HepG2 (cell line): Measurements from ENCODE around the gene TBXA2R. TPM values are rescaled to one million over a fixed set of nuclear protein-coding genes. Genes with fewer than 3 reads are reported as not detected.

Source experiments
- CHD2 ChIP-seq: IDR thresholded peaks from 2 replicates; pipeline ENCODE4 v1.6.1; 2011; ENCODE audit warnings: low read depth, low read length, improper control_type of control experiment
- DNMT1 ChIP-seq: sonication (generic); formaldehyde crosslinking; IDR thresholded peaks from 2 replicates; pipeline ENCODE4 v1.5.1; 2020; ENCODE audit warnings: mild to moderate bottlenecking, missing genetic modification reagents
- KLF13 ChIP-seq: sonication (generic); formaldehyde crosslinking; IDR thresholded peaks from 2 replicates; pipeline ENCODE4 v1.4.0; 2020; ENCODE audit warnings: mild to moderate bottlenecking, missing genetic modification reagents
- RBAK ChIP-seq: sonication (generic); formaldehyde crosslinking; IDR thresholded peaks from 2 replicates; pipeline ENCODE4 v1.5.1; 2020; ENCODE audit warnings: mild to moderate bottlenecking, missing genetic modification reagents
- RFXANK ChIP-seq: IDR thresholded peaks from 2 replicates; pipeline ENCODE4 v1.6.1; 2016
- SALL2 ChIP-seq: sonication (generic); formaldehyde crosslinking; IDR thresholded peaks from 2 replicates; pipeline ENCODE4 v1.8.1; 2023; ENCODE audit warnings: mild to moderate bottlenecking, missing genetic modification reagents, inconsistent platforms
- SMAD9 ChIP-seq: sonication (generic); formaldehyde crosslinking; IDR thresholded peaks from 2 replicates; pipeline ENCODE4 v1.5.1; 2020; ENCODE audit warnings: mild to moderate bottlenecking, missing genetic modification reagents
- SMARCE1 ChIP-seq: fragments of 450-650 bp; IDR thresholded peaks from 2 replicates; pipeline ENCODE4 v1.6.1; 2017; ENCODE audit warnings: borderline replicate concordance
- ZBTB20 ChIP-seq: sonication (generic); formaldehyde crosslinking; IDR thresholded peaks from 2 replicates; pipeline ENCODE4 v1.8.1; 2023; ENCODE audit warnings: missing genetic modification reagents, low read depth, mild to moderate bottlenecking, borderline replicate concordance
- ZFAT ChIP-seq: sonication (generic); formaldehyde crosslinking; conservative IDR thresholded peaks from 2 replicates; pipeline ENCODE4 v1.8.1; 2023; ENCODE audit warnings: missing genetic modification reagents, inconsistent platforms
- ZFP36L1 ChIP-seq: sonication (generic); formaldehyde crosslinking; IDR thresholded peaks from 2 replicates; pipeline ENCODE4 v1.8.0; 2022; ENCODE audit warnings: mild to moderate bottlenecking, missing genetic modification reagents, moderate library complexity
- ZNF326 ChIP-seq: sonication (generic); formaldehyde crosslinking; IDR thresholded peaks from 2 replicates; pipeline ENCODE4 v1.4.0; 2020; ENCODE audit warnings: missing genetic modification reagents, borderline replicate concordance
- ZNF570 ChIP-seq: sonication (generic); formaldehyde crosslinking; IDR thresholded peaks from 2 replicates; pipeline ENCODE4 v1.4.0; 2020; ENCODE audit warnings: mild to moderate bottlenecking, missing genetic modification reagents, borderline replicate concordance
- ZNF652 ChIP-seq: IDR thresholded peaks from 2 replicates; pipeline ENCODE4 v1.6.1; 2016; ENCODE audit warnings: low read depth, borderline replicate concordance
- ZNF720 ChIP-seq: sonication (generic); formaldehyde crosslinking; IDR thresholded peaks from 2 replicates; pipeline ENCODE4 v1.4.0; 2020; ENCODE audit warnings: missing genetic modification reagents
- ZNF790 ChIP-seq: sonication (generic); formaldehyde crosslinking; IDR thresholded peaks from 2 replicates; pipeline ENCODE4 v1.8.0; 2022; ENCODE audit warnings: missing genetic modification reagents, mild to moderate bottlenecking, borderline replicate concordance
- ZNF879 ChIP-seq: sonication (generic); formaldehyde crosslinking; IDR thresholded peaks from 2 replicates; pipeline ENCODE4 v1.8.1; 2023; ENCODE audit warnings: missing genetic modification reagents
- polyA plus RNA-seq, 8 experiments: library from polyadenylated mRNA; depleted of rRNA in 3 of 8; stranded (reverse) in 7 of 8; unstranded in 1 of 8; fragments of >200 nt; fragmentation: Illumina TruSeq in 4 of 8; extraction: Trizol in 4 of 8; gene quantifications; 2 replicates each; pipeline versions ENCODE4 v1.2.1 to v1.2.3, GENCODE V29; 2011 to 2016; ENCODE audit warnings: low read depth in 4 of 8, missing spikeins in 1 of 8, mixed read lengths in 1 of 8; ENCODE audit not compliant: insufficient read depth in 1 of 8
- total RNA-seq, 5 experiments: library from RNA; depleted of rRNA; stranded (reverse); fragments of >200 nt; fragmentation: Illumina TruSeq; extraction: Trizol; gene quantifications; 2 replicates each; pipeline ENCODE4 v1.2.3, GENCODE V29; 2016; ENCODE audit warnings: low read depth in 1 of 5
- TF ChIP-seq, protein P1 (sequence below): sonication (generic); formaldehyde crosslinking; IDR thresholded peaks from 2 replicates; pipeline ENCODE4 v1.8.0; 2022; ENCODE audit warnings: mild to moderate bottlenecking, missing genetic modification reagents, moderate library complexity
- TF ChIP-seq, protein P2 (sequence below): sonication (generic); formaldehyde crosslinking; IDR thresholded peaks from 2 replicates; pipeline ENCODE4 v1.4.0; 2020; ENCODE audit warnings: missing genetic modification reagents
- TF ChIP-seq, protein P3 (sequence below): sonication (generic); formaldehyde crosslinking; IDR thresholded peaks from 2 replicates; pipeline ENCODE4 v1.4.0; 2020; ENCODE audit warnings: missing genetic modification reagents, borderline replicate concordance
- TF ChIP-seq, protein P4 (sequence below): sonication (generic); formaldehyde crosslinking; IDR thresholded peaks from 2 replicates; pipeline ENCODE4 v1.8.0; 2022; ENCODE audit warnings: missing genetic modification reagents, low read depth, mild to moderate bottlenecking, borderline replicate concordance
- TF ChIP-seq, protein P5 (sequence below): sonication (generic); formaldehyde crosslinking; IDR thresholded peaks from 2 replicates; pipeline ENCODE4 v1.5.1; 2020; ENCODE audit warnings: missing genetic modification reagents, mild to moderate bottlenecking, borderline replicate concordance

TBXA2R gene
- total and polyA plus RNA-seq, 2 of the 13 experiments (the other 11 are each of a cell fraction or from before 2014, with no cell fraction given) = 0.09 TPM; not detected in 1

DNA sequence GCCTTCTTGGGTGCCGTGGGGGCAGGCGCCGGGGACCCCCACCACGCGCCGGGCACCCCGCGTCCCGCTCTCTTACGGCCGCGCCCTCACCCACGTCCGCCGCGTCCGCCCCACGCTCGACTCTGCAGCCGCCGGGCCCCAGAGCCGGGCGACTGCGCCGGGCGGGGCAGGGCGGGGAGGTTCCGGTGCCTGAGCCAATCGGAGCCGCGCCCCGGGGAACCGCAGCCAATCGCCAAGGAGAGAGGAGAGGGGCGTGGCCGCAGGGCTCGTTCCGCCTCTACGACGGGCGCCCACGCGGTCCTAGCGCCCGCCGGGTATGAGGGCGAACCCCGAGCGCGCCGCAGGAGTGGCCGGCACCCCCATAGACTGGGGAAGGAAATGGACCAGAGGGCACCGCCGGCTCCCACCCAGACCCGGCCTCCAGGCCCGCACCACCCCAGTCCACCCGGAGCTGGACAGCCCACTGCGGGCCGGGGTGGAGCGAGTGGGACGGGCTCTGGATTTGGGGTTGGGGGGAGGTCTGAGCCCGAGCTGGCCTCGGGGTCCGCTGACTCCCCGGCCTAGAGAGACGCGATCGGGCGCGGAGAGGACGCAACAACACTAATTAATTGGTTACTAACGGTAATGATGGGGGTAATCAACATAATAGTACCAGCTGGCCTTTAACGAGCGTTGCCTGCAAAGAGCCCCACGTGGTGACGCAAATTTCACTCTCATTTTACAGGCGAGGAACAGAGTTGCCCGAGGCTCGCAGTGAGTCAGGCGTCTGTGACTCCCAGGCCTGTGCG is 49.0 kb downstream of the TBXA2R start, which contains the start of gene MFSD12 (continued):
- TF ChIP-seq ZNF790 (CRISPR knock-in tag) (peak; percentile 33; the same call in 1 of the 2 replicates), ZNF326 (CRISPR knock-in tag) (no peak), ZNF879 (CRISPR knock-in tag) (no peak), SMAD9 (no peak), ZNF652 (CRISPR knock-in tag) (no peak), CHD2 (no peak), RFXANK (CRISPR knock-in tag) (no peak), ZBTB20 (CRISPR knock-in tag) (no peak), ZFP36L1 (CRISPR knock-in tag) (0 out of 2 replicates have a peak, but pooled peaks have one; percentile 46), SMARCE1 (no peak), RBAK (no peak), SALL2 (CRISPR knock-in tag) (peak; percentile 67; the same call in 1 of the 2 replicates), DNMT1 (CRISPR knock-in tag) (no peak), KLF13 (no peak), ZNF570 (CRISPR knock-in tag) (no peak), ZNF720 (CRISPR knock-in tag) (no peak), ZFAT (CRISPR knock-in tag) (no peak)
- TF ChIP-seq, protein P1, sequence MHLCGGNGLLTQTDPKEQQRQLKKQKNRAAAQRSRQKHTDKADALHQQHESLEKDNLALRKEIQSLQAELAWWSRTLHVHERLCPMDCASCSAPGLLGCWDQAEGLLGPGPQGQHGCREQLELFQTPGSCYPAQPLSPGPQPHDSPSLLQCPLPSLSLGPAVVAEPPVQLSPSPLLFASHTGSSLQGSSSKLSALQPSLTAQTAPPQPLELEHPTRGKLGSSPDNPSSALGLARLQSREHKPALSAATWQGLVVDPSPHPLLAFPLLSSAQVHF (CRISPR knock-in tag) = no peak
- TF ChIP-seq, protein P2, sequence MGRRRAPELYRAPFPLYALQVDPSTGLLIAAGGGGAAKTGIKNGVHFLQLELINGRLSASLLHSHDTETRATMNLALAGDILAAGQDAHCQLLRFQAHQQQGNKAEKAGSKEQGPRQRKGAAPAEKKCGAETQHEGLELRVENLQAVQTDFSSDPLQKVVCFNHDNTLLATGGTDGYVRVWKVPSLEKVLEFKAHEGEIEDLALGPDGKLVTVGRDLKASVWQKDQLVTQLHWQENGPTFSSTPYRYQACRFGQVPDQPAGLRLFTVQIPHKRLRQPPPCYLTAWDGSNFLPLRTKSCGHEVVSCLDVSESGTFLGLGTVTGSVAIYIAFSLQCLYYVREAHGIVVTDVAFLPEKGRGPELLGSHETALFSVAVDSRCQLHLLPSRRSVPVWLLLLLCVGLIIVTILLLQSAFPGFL (CRISPR knock-in tag) = no peak
- TF ChIP-seq, protein P3, sequence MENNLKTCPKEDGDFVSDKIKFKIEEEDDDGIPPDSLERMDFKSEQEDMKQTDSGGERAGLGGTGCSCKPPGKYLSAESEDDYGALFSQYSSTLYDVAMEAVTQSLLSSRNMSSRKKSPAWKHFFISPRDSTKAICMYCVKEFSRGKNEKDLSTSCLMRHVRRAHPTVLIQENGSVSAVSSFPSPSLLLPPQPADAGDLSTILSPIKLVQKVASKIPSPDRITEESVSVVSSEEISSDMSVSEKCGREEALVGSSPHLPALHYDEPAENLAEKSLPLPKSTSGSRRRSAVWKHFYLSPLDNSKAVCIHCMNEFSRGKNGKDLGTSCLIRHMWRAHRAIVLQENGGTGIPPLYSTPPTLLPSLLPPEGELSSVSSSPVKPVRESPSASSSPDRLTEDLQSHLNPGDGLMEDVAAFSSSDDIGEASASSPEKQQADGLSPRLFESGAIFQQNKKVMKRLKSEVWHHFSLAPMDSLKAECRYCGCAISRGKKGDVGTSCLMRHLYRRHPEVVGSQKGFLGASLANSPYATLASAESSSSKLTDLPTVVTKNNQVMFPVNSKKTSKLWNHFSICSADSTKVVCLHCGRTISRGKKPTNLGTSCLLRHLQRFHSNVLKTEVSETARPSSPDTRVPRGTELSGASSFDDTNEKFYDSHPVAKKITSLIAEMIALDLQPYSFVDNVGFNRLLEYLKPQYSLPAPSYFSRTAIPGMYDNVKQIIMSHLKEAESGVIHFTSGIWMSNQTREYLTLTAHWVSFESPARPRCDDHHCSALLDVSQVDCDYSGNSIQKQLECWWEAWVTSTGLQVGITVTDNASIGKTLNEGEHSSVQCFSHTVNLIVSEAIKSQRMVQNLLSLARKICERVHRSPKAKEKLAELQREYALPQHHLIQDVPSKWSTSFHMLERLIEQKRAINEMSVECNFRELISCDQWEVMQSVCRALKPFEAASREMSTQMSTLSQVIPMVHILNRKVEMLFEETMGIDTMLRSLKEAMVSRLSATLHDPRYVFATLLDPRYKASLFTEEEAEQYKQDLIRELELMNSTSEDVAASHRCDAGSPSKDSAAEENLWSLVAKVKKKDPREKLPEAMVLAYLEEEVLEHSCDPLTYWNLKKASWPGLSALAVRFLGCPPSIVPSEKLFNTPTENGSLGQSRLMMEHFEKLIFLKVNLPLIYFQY = no peak
- TF ChIP-seq, protein P4, sequence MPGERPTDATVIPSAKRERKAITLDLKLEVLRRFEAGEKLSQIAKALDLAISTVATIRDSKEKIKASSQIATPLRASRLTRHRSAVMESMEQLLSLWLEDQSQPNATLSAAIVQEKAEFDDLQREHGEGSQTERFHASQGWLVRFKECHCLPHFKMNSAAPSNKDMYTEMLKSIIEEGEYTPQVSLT = no peak
- TF ChIP-seq, protein P5, sequence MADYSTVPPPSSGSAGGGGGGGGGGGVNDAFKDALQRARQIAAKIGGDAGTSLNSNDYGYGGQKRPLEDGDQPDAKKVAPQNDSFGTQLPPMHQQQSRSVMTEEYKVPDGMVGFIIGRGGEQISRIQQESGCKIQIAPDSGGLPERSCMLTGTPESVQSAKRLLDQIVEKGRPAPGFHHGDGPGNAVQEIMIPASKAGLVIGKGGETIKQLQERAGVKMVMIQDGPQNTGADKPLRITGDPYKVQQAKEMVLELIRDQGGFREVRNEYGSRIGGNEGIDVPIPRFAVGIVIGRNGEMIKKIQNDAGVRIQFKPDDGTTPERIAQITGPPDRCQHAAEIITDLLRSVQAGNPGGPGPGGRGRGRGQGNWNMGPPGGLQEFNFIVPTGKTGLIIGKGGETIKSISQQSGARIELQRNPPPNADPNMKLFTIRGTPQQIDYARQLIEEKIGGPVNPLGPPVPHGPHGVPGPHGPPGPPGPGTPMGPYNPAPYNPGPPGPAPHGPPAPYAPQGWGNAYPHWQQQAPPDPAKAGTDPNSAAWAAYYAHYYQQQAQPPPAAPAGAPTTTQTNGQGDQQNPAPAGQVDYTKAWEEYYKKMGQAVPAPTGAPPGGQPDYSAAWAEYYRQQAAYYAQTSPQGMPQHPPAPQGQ (CRISPR knock-in tag) = no peak
